ENCODE measurements around the gene TWSG1.
"Not testable (repeated sequence)": the region's sequence is repeated elsewhere in the genome, so short reads cannot be mapped to it uniquely, and the experiment has no call there.

Gene TWSG1

GRCh38 chr18:9428862-9429661 is 94.5 kb downstream of the TWSG1 start:
- DNase-seq, result no peak

- DNase-seq, result no peak
These were observed 95.1 kb downstream of the TWSG1 start for GRCh38 chr18:9429662-9429993.

- not testable (repeated sequence) for DNase-seq
These were observed 95.7 kb downstream of the TWSG1 start for GRCh38 chr18:9430315-9430714.

GRCh38 chr18:9431296-9431695 is 96.7 kb downstream of the TWSG1 start:
- no peak for DNase-seq

- DNase-seq, result not testable (repeated sequence)
These were observed 98.5 kb downstream of the TWSG1 start for GRCh38 chr18:9433122-9433521.

GRCh38 chr18:9433671-9434121 is 99.1 kb downstream of the TWSG1 start:
- DNase-seq, result no peak

- DNase-seq, result no peak
These were observed 99.6 kb downstream of the TWSG1 start for GRCh38 chr18:9434122-9434701.

GRCh38 chr18:9435041-9435440 is 100.5 kb downstream of the TWSG1 start:
- no peak for DNase-seq

- no peak for DNase-seq
These were observed 101.8 kb downstream of the TWSG1 start for GRCh38 chr18:9436206-9436929.

- no peak for DNase-seq
These were observed 102.5 kb downstream of the TWSG1 start for GRCh38 chr18:9437021-9437437.

- DNase-seq, result no peak
These were observed 103.1 kb downstream of the TWSG1 start for GRCh38 chr18:9437672-9438071.

GRCh38 chr18:9441061-9441460 is 106.5 kb downstream of the TWSG1 start:
- DNase-seq, result no peak

- no peak for DNase-seq
These were observed 110.0 kb downstream of the TWSG1 start for GRCh38 chr18:9444549-9444948.

GRCh38 chr18:9446839-9447238 is 112.3 kb downstream of the TWSG1 start:
- no peak for DNase-seq

- DNase-seq, result no peak
These were observed 112.8 kb downstream of the TWSG1 start for GRCh38 chr18:9447334-9447733.

- no peak for DNase-seq
These were observed 115.2 kb downstream of the TWSG1 start for GRCh38 chr18:9449600-9450414.

- DNase-seq, result not testable (repeated sequence)
These were observed 116.3 kb downstream of the TWSG1 start for GRCh38 chr18:9450920-9451319.
